GM18870 (cell line): ENCODE measurements around the gene COL27A1.

Experiments used
- ATAC-seq: cut with Tn5 transposase; IDR thresholded peaks from one replicate; pipeline ENCODE4 v1.9.1; 2021; ENCODE audit warnings: moderate library complexity; ENCODE audit not compliant: unreplicated experiment

COL27A1 gene

DNA sequence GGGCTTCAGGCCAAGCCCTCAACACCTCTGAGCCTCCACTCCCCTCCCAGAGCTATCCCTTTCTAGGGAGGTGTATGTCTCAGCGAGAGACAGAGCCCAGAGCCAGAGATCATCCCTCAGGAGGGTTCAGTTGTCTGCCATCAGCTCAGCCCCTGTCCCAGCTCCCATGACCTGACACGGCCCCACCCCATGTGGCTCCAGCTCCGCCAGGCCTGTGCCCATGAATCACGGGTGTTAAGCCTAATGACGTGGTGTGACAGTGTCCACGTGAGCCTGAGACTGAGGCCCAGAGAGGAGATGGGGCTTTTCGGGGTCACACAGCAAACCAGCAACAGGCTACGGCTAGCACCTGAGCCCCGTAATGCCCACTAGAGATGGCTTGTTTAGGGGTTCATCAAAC is 106.7 kb downstream of the COL27A1 start:
- no peak for ATAC-seq

DNA sequence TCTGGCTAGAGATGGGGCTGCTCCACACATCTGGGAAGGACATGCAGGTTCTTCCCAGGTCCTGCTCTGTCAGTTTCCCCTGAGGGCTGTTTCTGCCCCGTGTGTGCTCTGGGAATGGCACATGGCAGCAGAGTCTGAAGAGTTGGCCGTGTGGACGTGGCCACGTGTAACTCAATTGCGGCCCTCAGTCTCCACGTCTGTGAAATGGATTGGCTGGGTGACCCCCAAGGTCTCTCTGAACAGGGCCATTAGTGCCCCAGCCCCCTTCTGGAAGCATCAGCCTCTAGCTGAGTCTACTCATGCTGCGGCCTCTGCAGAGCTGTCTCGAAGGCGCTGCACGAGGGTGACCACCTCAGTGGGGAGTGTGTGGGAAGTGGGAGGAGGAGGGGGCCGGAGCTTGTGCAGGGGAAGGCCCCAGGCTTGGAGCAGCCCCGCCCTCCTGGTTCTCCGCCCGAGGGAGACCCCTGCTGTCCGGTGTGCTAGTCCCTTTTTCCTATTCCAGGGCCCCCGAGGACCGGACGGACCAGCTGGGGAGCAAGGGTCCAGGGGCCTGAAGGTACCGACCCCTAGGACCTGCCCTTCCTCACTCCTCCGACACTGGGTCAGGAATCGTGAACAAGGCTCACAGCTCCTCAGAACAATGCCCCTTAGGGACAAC is 108.6 kb downstream of the COL27A1 start:
- ATAC-seq: no peak

DNA sequence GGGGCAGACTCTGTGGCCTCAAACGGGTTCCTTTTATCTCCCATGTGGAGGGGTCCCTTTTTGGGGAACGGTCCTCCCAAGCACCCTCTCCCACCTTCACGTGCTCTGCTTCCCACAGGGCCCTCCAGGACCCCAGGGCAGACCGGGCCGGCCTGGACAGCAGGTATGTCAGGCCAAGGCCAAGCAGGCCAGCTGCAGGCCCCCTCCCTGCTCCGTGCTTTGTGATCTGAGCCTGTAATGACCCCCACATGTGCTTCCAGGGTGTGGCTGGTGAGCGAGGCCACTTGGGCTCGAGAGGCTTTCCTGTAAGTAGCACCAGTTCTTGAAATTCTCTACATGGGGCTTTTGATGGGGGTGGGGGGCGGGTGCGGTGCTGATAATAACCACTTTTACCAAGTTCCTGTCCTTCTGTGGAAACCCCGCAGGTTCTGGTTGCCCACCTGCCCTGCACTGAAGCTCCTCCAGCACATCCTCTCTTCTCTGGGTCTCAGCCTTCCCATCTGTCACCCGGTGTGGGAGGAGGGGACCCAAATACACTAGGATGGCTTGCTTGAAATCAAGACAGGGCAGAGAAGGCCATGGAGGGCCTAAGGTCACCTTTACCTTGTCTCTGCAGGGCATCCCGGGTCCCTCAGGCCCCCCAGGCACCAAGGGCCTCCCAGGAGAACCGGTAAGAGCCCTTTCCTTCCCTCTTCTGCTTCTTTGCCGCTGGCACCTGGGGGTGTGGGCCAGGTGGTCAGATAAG is 109.6 kb downstream of the COL27A1 start:
- ATAC-seq: no peak

DNA sequence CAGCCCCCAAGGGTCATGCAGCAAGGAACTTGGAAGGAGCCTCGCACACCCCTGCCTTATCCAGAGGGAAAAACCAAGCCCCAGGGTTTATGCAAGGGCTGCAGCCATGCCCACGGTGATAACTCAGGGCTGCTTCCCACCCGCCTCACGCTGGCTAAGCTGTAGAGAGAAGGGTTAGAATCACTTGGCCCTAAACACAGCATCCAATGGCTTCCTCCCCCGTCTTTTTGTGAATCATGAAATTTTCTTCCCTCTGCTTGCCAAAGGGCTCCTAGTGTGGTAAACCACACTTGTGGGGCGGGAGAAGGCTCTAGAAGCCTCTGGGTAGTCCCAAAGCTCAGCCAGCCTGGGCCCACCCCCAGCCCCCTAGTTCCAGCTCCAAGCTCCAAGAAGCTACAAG is 111.6 kb downstream of the COL27A1 start:
- ATAC-seq: no peak

DNA sequence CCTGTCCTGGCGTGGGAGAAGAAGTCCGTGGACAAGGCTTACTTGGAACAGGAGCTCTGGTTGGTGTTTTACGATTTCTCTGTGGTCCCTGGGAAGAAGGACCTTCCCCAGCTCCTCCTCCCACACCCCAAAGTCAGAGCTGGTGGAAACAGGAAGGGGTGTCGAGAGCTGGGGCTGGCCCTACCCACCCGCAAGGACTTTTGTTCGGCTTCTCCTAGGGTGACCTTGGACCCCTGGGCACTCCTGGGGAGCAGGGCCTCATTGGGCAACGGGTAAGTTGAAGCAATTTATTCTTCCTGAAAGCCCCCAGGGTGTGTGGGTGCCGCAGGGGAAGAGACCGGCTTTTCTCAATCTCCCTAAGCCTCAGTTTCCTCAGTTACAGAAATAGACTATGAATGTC is 113.7 kb downstream of the COL27A1 start:
- no peak for ATAC-seq

DNA sequence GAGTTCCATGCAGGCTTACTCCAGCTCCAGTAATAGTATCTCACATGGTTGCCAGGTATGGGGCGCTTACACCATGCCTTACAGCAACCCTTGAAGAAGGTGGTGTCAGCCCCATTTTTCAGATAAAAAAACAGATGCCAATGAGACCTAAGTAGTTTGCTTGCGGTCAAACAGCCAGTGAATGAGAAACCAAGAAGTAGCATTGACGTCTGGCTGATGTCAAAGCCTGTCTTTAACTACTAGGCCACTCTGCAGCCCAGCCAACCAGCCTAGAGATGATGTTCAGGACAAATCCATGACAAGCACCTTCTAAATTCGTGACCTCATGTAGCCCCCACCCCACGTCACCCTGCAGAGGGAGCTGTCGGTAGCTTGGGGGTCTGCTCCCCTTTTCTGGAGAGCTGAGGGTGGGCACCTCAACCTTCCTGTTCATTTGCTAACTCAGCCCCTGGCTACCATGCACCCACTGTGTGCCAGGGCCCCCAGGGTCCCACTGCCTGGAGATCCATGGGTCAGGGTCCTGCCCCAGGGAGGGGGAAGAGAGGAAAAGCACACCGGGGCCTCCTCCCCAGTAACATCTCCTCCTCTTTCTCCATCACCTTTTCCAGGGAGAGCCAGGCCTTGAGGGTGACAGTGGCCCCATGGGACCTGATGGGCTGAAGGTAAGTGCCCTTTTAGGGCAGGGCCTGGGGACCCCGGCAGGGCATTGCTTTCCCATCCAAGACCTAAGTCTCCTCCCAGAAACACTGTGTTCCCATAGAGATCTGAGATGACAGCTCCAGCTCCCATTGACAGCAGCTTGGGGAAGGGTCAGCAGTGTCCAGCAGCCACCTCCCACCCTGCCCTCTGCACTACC is 115.0 kb downstream of the COL27A1 start:
- no peak for ATAC-seq

DNA sequence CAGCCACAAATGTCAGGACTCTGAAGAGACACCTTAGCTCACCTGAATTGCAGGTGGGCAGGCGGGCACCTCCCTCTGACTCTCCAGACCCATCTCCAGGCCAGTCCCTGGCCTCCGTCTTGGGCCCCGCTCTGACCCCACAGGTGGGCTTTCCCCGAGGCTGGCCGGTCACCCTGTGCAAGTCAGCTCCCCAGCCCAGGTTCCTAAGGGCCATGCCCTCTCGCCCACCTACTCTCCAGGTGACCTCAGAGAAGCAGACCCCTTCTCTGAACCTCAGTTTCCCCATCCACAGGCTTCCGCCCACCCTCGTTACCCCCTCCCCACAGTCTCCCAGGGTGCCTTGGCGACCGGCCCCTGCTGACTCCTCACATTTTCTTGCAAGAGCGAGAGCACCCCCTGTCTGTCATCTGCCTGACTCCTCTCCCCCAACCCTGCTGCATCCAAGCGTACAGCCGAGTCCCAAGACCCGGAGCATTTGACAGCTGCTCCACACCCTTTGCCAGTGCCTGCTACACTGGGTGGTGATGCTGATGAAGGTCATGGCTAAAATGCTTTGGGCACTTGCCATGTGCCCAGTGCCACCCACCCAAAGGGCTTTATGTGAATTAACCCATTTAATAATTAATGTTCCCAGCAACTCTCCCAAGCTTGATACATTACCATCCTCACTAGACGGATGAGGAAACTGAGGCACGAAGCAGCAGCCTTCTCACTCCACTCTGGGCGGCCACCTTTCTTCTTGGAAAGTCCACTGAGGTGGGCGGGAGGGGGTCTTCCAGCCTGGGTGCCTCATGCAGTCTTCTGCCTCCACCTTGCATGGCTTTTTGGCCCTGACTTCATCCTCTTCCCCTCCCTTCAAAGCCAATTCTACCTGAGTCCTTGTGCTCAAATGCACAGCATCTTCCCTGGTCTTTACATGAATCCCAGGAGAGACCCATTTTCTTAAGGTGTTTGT is 116.5 kb downstream of the COL27A1 start:
- ATAC-seq: no peak

DNA sequence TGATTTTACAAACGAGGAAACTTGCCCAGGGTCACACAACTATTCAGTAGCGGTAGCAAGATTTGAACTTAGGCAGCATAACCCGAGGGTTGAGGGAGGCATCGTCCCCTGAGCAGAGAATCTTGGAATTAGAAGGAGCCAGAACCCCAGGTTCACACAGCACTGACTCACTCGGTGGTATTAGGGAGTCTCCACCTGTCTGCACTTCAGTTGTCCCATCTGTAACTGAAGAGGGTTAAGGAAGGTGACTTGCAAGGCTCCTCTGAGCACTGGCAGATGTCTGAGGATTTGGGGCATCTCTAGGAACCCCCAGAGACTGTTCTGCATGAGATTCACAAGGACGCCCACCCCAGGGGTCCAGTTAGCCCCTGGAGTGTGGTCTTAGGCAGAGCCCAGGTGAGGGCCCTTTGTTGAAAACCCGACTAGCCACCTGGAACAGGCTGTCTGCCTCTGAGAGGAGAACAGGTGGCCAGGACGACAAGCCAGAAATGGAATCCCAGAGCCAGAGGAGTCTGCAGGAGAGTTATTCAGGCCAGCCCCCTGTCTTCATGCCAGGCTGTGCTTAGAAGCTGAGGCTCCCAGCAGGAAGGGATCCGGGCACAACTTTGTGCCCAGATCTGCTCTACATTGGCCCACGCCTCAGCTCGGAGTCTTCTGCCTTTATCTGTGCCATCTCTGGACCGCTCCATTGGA is 117.5 kb downstream of the COL27A1 start:
- no peak for ATAC-seq

DNA sequence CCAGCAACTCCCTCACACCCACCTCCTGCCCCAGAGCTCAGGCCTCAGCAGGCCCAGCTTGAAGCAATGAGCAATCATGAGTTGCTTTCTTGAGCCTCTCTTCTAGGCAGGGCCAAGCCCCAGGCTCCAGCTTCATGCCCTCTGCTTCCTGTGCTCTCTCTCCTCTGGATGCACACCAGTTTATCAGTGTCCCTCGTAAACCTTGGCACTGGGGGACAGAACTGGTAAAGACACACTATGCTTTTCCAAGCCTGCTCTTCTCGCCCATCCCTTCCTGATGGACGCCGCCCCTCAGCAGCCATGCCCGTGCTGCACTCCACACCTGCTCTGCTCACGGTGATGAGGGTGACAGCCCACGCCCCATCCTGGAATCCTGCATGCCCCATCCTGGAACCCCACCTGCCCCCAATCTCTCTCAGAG is 118.1 kb downstream of the COL27A1 start:
- ATAC-seq: no peak

DNA sequence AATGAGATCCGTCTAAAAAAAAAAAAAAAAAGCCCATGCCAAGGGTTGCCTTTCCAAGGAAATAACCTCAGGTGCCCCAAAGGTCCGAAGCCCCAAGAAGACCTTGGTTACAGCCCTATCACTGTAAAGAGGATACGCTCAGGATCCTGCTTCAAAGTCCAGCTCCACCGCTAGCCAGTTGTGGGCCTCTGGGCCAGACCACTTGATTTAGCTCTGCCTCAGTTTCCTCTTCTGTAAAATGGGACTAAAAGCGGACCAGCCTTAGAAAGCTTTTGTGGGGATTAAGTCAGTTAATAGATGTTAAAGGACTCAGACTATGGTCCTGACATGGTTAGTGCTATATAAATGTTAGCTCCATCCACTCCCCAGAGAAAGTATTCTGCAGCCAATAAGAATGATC is 118.9 kb downstream of the COL27A1 start:
- ATAC-seq: no peak

DNA sequence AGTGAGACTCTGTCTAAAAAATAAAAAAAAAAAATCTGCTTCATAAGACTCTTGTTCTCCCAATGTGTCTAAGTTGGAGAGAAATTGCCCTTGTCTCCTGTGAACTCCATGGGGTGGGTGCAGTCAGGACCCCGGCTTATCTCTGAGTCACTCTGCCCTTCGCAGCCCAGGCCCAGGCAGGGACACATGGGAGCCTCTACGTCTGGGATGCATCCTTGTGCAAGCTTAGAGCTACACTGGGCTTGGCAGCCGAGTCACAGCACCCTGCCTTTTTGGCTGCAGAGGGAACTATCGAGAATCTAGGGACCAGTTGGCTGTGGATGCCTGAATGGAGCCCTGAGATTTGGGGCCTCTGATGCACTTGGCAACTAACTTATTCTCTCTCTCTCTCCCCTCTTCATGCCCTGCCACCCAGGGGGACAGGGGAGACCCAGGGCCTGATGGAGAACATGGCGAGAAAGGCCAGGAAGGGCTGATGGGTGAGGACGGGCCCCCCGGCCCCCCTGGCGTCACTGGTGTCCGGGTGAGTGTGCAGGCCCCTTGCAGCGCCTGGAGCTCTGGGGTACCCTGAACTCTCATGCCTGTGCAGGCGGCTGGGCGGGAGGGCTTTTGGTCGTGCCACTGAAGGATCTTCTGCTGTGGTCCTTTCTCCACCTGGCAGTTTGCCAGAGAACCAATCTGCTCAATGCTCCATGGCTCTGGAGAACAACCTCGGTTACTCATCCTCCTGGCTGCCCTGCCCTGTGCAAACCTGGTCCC is 120.1 kb downstream of the COL27A1 start:
- ATAC-seq: no peak

DNA sequence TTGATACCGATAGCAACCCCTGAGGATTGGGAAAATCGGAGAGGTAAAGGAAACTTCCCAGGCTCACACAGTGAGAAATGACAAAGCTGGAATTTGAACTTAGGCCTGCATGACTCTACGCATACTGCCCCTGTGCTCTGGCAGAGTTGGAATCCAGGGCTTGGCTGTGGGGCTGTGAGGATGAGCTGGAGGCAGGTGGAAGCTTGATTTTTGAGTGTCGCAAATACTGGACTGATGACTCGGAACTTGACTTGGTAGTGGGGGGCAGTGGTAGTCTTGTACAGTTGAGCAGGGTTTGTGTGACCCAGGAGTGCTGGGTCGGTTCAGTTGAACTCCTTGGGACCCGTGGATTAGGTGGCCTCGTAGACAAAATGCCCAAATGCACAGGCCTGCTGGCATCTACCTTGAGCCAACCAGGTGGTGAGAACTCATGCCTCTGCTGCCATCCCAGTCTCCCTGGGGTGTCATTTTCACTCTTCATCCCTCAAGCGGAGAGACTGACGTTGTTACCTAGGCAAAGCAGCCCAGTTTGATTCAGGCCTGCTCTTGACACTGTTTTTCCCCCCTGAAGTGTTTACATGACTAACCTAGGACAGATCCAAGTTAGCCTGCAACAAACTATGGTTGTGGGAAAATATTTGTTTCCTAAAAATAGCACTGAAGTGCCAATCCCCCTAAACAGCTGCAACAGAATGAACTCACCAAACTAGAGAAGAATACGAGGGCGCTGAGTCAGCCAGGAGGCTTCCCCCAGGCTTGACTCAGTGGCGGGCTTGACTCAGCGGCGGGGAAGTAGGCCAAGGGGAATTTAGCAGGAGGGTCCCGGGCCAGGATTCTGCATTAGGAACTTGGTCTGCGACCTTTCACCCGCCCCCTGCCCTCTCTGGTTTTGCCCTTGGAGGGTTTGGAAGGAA is 121.8 kb downstream of the COL27A1 start:
- ATAC-seq: no peak

DNA sequence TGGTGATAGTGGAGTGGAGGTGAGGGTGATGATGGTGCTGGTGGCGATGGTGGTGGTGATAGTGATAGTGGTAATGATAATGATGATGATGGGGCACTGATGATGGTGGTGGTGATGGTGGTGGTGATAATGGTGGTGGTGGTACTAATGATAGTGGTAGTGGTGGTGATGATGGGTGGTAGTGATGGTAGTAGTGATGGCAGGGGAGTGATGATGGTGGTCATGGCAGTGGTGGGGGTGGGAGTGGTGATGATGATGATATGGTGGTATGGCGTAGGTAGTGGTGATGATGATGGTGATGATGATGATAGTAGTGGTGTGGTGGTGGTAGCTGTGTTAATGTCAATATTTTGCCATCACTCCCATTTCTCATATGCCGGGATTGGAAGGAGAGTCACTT is 123.0 kb downstream of the COL27A1 start:
- no peak for ATAC-seq

DNA sequence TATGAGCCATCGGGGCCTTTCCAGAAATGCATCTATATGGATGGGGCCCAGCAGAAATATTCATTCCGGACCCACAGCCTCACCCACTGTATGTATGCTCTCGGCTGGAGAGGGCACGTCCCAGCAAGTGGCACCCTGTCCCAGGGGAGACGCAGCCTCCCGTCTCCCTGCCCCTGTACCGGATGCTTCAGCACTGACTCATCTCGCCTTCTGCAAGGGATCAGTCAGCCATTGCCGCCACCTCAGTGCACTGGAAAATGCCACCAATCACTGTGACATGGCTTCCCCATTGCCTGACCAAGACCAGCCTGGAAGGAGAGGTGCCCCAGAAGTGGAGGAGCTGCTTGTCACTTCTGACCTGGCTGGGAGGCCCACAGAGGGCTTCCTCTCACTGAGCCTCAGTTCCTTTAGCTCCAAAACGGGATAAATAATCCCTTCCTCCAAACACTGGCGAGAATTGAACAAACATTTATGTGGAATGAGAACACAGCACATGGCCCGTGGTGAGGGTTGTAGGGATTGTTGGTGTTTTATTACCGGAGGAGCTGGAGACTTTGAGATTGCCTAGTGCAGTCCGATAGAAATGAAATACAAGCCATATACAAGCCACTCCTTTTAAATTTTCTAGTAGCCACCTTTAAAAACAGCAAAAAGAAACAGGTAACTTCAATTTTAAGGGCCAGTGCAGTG is 123.7 kb downstream of the COL27A1 start:
- ATAC-seq: no peak

DNA sequence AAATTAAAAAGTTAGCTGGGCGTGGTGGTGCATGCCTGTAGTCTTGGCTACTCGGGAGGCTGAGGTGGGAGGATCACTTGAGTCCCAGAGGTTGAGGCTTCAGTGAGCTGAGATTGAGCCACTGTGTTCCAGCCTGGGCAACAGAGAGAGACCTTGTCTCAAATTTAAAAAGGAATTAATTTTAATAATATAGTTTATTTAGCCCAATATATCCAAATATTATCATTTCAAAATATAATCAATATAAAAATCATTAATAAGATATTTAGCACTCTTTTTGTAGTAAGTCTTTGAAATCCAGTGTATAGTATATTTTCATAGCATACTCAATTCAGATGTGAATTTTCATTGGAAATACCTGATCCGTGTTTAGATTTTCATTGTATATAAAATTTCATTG is 124.4 kb downstream of the COL27A1 start:
- no peak for ATAC-seq

DNA sequence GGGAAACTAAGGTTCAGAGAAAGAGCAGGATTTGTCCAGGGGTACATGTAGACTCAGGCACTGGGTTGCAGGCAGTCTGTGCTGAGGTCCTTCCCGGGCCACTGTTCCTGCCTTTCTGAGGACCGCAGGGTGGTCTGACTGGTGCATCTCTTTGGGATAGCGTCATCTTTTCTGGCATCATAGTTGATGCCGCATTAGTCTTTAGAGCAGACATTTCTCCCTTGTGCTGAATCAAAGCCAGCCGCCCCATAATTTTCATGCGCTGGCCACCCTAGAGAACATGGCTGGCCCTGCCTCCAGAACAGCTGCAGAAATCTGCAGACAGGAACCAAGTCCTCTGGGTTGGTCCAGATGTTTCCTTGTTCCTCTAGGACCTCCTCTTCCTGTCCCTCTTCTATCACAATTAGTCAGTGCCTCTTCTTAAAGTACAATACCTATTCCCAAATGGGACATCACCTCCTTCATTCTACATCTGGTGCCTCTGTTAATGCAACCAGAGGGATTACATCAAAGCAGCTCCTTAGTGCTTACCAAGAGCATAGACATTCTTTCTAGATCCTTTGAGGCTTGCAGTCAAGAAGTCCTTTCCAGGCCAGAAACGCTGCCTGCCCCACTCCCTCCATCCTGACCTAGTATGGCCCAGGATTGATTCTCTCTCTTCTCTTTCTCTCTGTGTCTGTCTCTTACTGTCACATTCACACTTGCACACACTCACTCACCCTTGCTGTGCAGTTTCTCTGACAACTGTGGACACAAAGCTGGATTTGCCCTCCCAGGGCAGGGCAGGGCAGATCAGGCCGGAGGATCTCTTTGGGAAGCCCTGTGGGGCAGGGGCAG is 125.5 kb downstream of the COL27A1 start:
- ATAC-seq: no peak
